ENCODE results near the gene ITSN1.

GRCh38 chr21:33854604-33855003 lies 212.3 kb downstream of the ITSN1 start:
- TF ChIP-seq TAF1 (IDR thresholded peaks at IDR 0.05; ENCODE audit: borderline replicate concordance, insufficient read depth, low read length), result no peak
- TF ChIP-seq POLR2AphosphoS5 (IDR thresholded peaks at IDR 0.05; ENCODE audit: low read depth, low read length), result no peak
- no peak for TF ChIP-seq FOXP2 (optimal IDR thresholded peaks at IDR 0.05; ENCODE audit: borderline replicate concordance, extremely low read depth, extremely low read length, insufficient read depth)

Measured in PFSK-1 (cell line).